GM12878 (cell line): ENCODE data around the gene SLC35F3. TPM values are rescaled to one million over a fixed set of nuclear protein-coding genes. Genes with fewer than 3 reads are reported as not detected.
A peak's percentile ranks its signal among the peaks of the same experiment; 100 is the strongest.

Experiments
- ATAC-seq: fragments of 200-7000 bp; cut with Tn5 transposase; 3 replicates; pipeline ENCODE4 v1.9.1; 2020; ENCODE audit warnings: mild to moderate bottlenecking, moderate library complexity
- BruUV-seq: library from RNA; stranded (reverse); fragments of 400-500 nt; replicated peaks from 2 replicates; lab custom pipeline; 2021; lab: Mats Ljungman, UMichigan
- CTCF ChIA-PET: fragments of 300-600 bp; sonication (Branson Sonifier 250); formaldehyde crosslinking; extraction: SDS; loops from one replicate; lab custom pipeline; 2021; ENCODE audit warnings: inconsistent platforms; lab: Yijun Ruan, JAX
- POLR2A ChIA-PET: fragments of 350-600 bp; formaldehyde crosslinking; extraction: SDS; loops from one replicate; lab custom pipeline; 2021; ENCODE audit warnings: inconsistent platforms; lab: Charles Lee
- RAD21 ChIA-PET: fragments of 300-600 bp; sonication (Branson Sonifier 250); formaldehyde crosslinking; loops from one replicate; lab custom pipeline; 2023; ENCODE audit warnings: antibody characterized with exemption; ENCODE audit not compliant: unreplicated experiment; lab: Charles Lee
- SMC1A ChIA-PET: fragments of 300-600 bp; sonication (Branson Sonifier 250); formaldehyde crosslinking; loops from one replicate; lab custom pipeline; 2023; ENCODE audit not compliant: unreplicated experiment, uncharacterized antibody; lab: Charles Lee
- DNase-seq: peaks from one replicate; pipeline ENCODE4 v3.0.0-alpha.2; 2011; ENCODE audit warnings: low read depth, low spot score
- FAIRE-seq: peaks from 3 replicates; lab custom pipeline; 2011; peaks lifted over from hg19 to GRCh38; lab: Jason Lieb, UNC
- H2AFZ ChIP-seq: 2 replicates; pipeline ENCODE4 v1.6.0; 2011; ENCODE audit warnings: low read depth, low read length, control low read depth; ENCODE audit not compliant: control insufficient read depth
- H3K27ac ChIP-seq: 2 replicates; pipeline ENCODE4 v1.5.1; 2011; ENCODE audit warnings: control low read depth; ENCODE audit not compliant: control insufficient read depth, insufficient read depth
- H3K27me3 ChIP-seq, 2 experiments: replicated peaks in 1 of 2; 2 replicates each; pipeline versions ENCODE4 v1.6.0 to v1.6.1; 2011; ENCODE audit warnings: low read length in 1 of 2; ENCODE audit not compliant: control insufficient read depth in 2 of 2, insufficient read depth in 2 of 2
- H3K36me3 ChIP-seq, 2 experiments: 2 replicates each; pipeline ENCODE4 v1.5.1; 2011; ENCODE audit warnings: low read length in 1 of 2; ENCODE audit not compliant: control insufficient read depth in 2 of 2, insufficient read depth in 2 of 2
- H3K4me1 ChIP-seq: 2 replicates; pipeline ENCODE4 v1.6.1; 2011; ENCODE audit warnings: mild to moderate bottlenecking, low read length, moderate library complexity, mixed read lengths; ENCODE audit not compliant: control insufficient read depth, insufficient read depth
- H3K4me2 ChIP-seq: 2 replicates; pipeline ENCODE4 v1.6.0; 2011; ENCODE audit warnings: control low read depth; ENCODE audit not compliant: control insufficient read depth, insufficient read depth
- H3K4me3 ChIP-seq: fragments of 200-600 bp; sonication (generic); 2 replicates; pipeline ENCODE4 v1.5.1; 2016
- H3K79me2 ChIP-seq: 2 replicates; pipeline ENCODE4 v1.6.0; 2011; ENCODE audit warnings: low read length; ENCODE audit not compliant: control insufficient read depth, insufficient read depth
- H3K9ac ChIP-seq: 2 replicates; pipeline ENCODE4 v1.8.0; 2011; ENCODE audit warnings: low read length, control low read depth, mixed read lengths; ENCODE audit not compliant: control insufficient read depth, insufficient read depth
- H3K9me3 ChIP-seq: replicated peaks from 3 replicates; pipeline ENCODE4 v1.5.1; 2011; ENCODE audit warnings: mild to moderate bottlenecking, low read length; ENCODE audit not compliant: control insufficient read depth, insufficient read depth
- H4K20me1 ChIP-seq: 2 replicates; pipeline ENCODE4 v1.6.0; 2011; ENCODE audit not compliant: control insufficient read depth, insufficient read depth
- ASH2L ChIP-seq: fragments of 300-600, 200-600 bp; sonication (generic); IDR thresholded peaks from 2 replicates; pipeline ENCODE4 v1.6.1; 2017; ENCODE audit warnings: low read depth, mild to moderate bottlenecking, borderline replicate concordance
- BACH1 ChIP-seq: fragments of 450-650 bp; IDR thresholded peaks from 2 replicates; pipeline ENCODE4 v1.6.1; 2017; ENCODE audit warnings: mild to moderate bottlenecking, borderline replicate concordance
- CBX5 ChIP-seq: sonication (generic); IDR thresholded peaks from 2 replicates; pipeline ENCODE4 v1.6.1; 2016; ENCODE audit warnings: low read depth, moderate library complexity, mild to moderate bottlenecking, inconsistent platforms
- CREB1 ChIP-seq: IDR thresholded peaks from 2 replicates; pipeline ENCODE4 v1.6.1; 2012; ENCODE audit warnings: low read depth, mild to moderate bottlenecking, inconsistent platforms
- ELK1 ChIP-seq: IDR thresholded peaks from 2 replicates; pipeline ENCODE4 v1.6.1; 2012; ENCODE audit warnings: low read depth, low read length, improper control_type of control experiment
- IRF4 ChIP-seq: IDR thresholded peaks from 2 replicates; pipeline ENCODE4 v1.6.1; 2011; ENCODE audit warnings: low read depth, low read length
- IRF5 ChIP-seq: fragments of 450-650 bp; IDR thresholded peaks from 2 replicates; pipeline ENCODE4 v1.6.1; 2017; ENCODE audit warnings: borderline replicate concordance
- NFIC ChIP-seq: IDR thresholded peaks from 2 replicates; pipeline ENCODE4 v1.6.1; 2012; ENCODE audit warnings: low read depth, mild to moderate bottlenecking, inconsistent platforms, low read length, moderate library complexity
- PAX5 ChIP-seq: IDR thresholded peaks from 2 replicates; pipeline ENCODE4 v1.6.1; 2011; ENCODE audit warnings: low read depth, low read length, borderline replicate concordance
- RAD21 ChIP-seq: IDR thresholded peaks from 2 replicates; pipeline ENCODE4 v1.6.1; 2011; ENCODE audit warnings: mild to moderate bottlenecking, low read depth, low read length, moderate library complexity; ENCODE audit not compliant: insufficient read depth
- RAD51 ChIP-seq: fragments of 450-650 bp; IDR thresholded peaks from 2 replicates; pipeline ENCODE4 v1.6.1; 2016; ENCODE audit warnings: moderate library complexity, mild to moderate bottlenecking, inconsistent platforms
- RFX5 ChIP-seq: IDR thresholded peaks from 2 replicates; pipeline ENCODE4 v1.6.1; 2011; ENCODE audit warnings: low read depth, low read length, improper control_type of control experiment
- SMC3 ChIP-seq: IDR thresholded peaks from 2 replicates; pipeline ENCODE4 v1.6.1; 2011; ENCODE audit warnings: low read length, improper control_type of control experiment, borderline replicate concordance
- STAT3 ChIP-seq: IDR thresholded peaks from 2 replicates; pipeline ENCODE4 v1.6.1; 2011; ENCODE audit warnings: low read depth, low read length, improper control_type of control experiment
- TBL1XR1 ChIP-seq: IDR thresholded peaks from 2 replicates; pipeline ENCODE4 v1.6.1; 2012; ENCODE audit warnings: low read depth, low read length, improper control_type of control experiment
- YY1 ChIP-seq: IDR thresholded peaks from 2 replicates; pipeline ENCODE4 v1.6.1; 2011; ENCODE audit warnings: low read depth, mild to moderate bottlenecking, low read length
- ZNF592 ChIP-seq: fragments of 450-650 bp; IDR thresholded peaks from 2 replicates; pipeline ENCODE4 v1.6.1; 2017; ENCODE audit warnings: mild to moderate bottlenecking, moderate library complexity
- WGBS: methylation state at CpG from one replicate; pipeline ENCODE4 v1.1.6; 2016; ENCODE audit warnings: low lambda C conversion rate; ENCODE audit not compliant: insufficient replicate concordance, insufficient coverage; ENCODE audit errors: missing lambda C conversion rate; 5-methylcytosine and 5-hydroxymethylcytosine counted together
- in situ Hi-C: fragments of 300-500 bp; cut with MboI; formaldehyde crosslinking; loops from 9 replicates; pipeline ENCODE4 v1.14.3; 2018; ENCODE audit warnings: mixed read lengths
- intact Hi-C: fragments of 100-400 bp; cut with micrococcal nuclease; formaldehyde crosslinking; loops from one replicate; pipeline ENCODE4 v1.14.2; 2022; ENCODE audit not compliant: unreplicated experiment
- polyA plus RNA-seq, 11 experiments: library from polyadenylated mRNA; depleted of rRNA in 4 of 11; unstranded in 6 of 11; stranded (reverse) in 5 of 11; fragments of >200 nt; fragmentation: Nextera tagmentation in 4 of 11; fragmentation: Illumina TruSeq in 1 of 11; extraction: Ambion mirVana in 4 of 11; extraction: Trizol in 1 of 11; gene quantifications; 1 replicate in 1 of 11; 2 replicates in 10 of 11; pipeline versions ENCODE4 v1.2.1 to v1.2.3, GENCODE V29; 2011 to 2016; ENCODE audit warnings: inconsistent platforms in 2 of 11, missing spikeins in 2 of 11, low read depth in 1 of 11
- total RNA-seq, 4 experiments: library from RNA; depleted of rRNA in 3 of 4; stranded (reverse); fragments of >200 nt in 3 of 4; fragmentation: Illumina TruSeq in 1 of 4; extraction: Trizol in 1 of 4; gene quantifications; 2 replicates each; pipeline versions ENCODE4 v1.2.1 to v1.2.3, GENCODE V29; 2013 to 2021

SLC35F3 gene
- total and polyA plus RNA-seq, 10 of the 15 experiments (the other 5 are each of a cell fraction or from before 2014, with no cell fraction given): 1.0 to 8.6 (median 5.7) TPM

GRCh38 chr1:234065794-234066447, 161.4 kb downstream of the SLC35F3 start:
- BruUV-seq: no TSS peak
- CTCF ChIA-PET: interaction anchor here (0.6 to 6.7 kb wide), 32 partner anchors 8 to 762 kb away, joined by 3 to 112 read pairs (median 4); no protein-coding TSS in a partner anchor
- intact Hi-C loops: loop anchor here (1.0 to 5.0 kb wide), 5 partner anchors 274 to 764 kb away; no protein-coding TSS in a partner anchor
- DNase-seq (peak; percentile 7), FAIRE-seq (peak; percentile 88), ATAC-seq (peak; percentile 94)
- no peak overlapping the region for H3K4me3 ChIP-seq
- no peak overlapping the region for H2AFZ ChIP-seq
- no peaks in the 10 kb centered on the region for H3K36me3 ChIP-seq
- RAD21 ChIA-PET: interaction anchor here (0.9 to 6.2 kb wide), 12 partner anchors 8 to 735 kb away, joined by 3 to 69 read pairs (median 4); no protein-coding TSS in a partner anchor
- POLR2A ChIA-PET: no interaction called here
- no peak overlapping the region for H3K27ac ChIP-seq
- H3K4me1 ChIP-seq: no peaks in the 10 kb centered on the region
- H3K9ac ChIP-seq: no peak overlapping the region
- WGBS: 14% methylated on average over 17 of the region's 17 CpGs
- no peaks in the 10 kb centered on the region for H3K79me2 ChIP-seq
- H3K4me2 ChIP-seq: no peak overlapping the region
- H4K20me1 ChIP-seq: no peaks in the 10 kb centered on the region
- H3K9me3 ChIP-seq: no peaks in the 10 kb centered on the region
- in situ Hi-C loops: loop anchor here (5.0 kb wide), 1 partner anchor 674 kb away; no protein-coding TSS in a partner anchor
- SMC1A ChIA-PET: interaction anchor here (0.6 to 3.1 kb wide), 18 partner anchors 8 to 716 kb away, joined by 3 to 52 read pairs (median 4); no protein-coding TSS in a partner anchor
- H3K27me3 ChIP-seq: no peaks in the 10 kb centered on the region
- TF ChIP-seq CREB1 (0 out of 2 replicates have a peak, but pooled peaks have one; percentile 13), IRF5 (no peak), RAD51 (no peak), PAX5 (no peak), BACH1 (no peak), ASH2L (no peak), RAD21 (peak; percentile 82), IRF4 (0 out of 2 replicates have a peak, but pooled peaks have one; percentile 32), CBX5 (no peak), SMC3 (peak; percentile 95), ELK1 (no peak), NFIC (no peak), ZNF592 (no peak), RFX5 (no peak), STAT3 (no peak), YY1 (peak; percentile 67; the same call in 1 of the 2 replicates), TBL1XR1 (no peak)
